Measurements from ENCODE around the gene LIPA. TPM values are rescaled to one million over a fixed set of nuclear protein-coding genes. Genes with fewer than 3 reads are reported as not detected.
A peak's percentile ranks its signal among the peaks of the same experiment; 100 is the strongest.

The LIPA gene
- total RNA-seq, 1 experiment from 2014 or later = 40.3 TPM

GRCh38 chr10:89206402-89207180 is 45.0 kb downstream of the LIPA start:
- intact Hi-C loops (cut with micrococcal nuclease; ENCODE audit: unreplicated experiment) = no loop called here
- BruUV-seq (replicated peaks) = no TSS peak
- Histone ChIP-seq H3K4me3 (ENCODE audit: low read depth, low read length, poor library complexity, severe bottlenecking) (peak overlapping the region; percentile 51), H3K27ac (ENCODE audit: low read depth, low read length, poor library complexity, severe bottlenecking) (no peak overlapping the region), H3K4me1 (ENCODE audit: insufficient read depth, low read length, poor library complexity, severe bottlenecking) (peaks cover 4% of the 10 kb centered on the region), H3K27me3 (replicated peaks; ENCODE audit: insufficient read depth, low read depth, low read length, poor library complexity) (no peaks in the 10 kb centered on the region), H3K36me3 (ENCODE audit: insufficient read depth, low read length, poor library complexity, severe bottlenecking) (no peaks in the 10 kb centered on the region), H3K9me3 (ENCODE audit: low read depth, low read length, poor library complexity, severe bottlenecking) (no peaks in the 10 kb centered on the region)
- CTCF ChIA-PET = interaction anchor here (0.5 to 1.2 kb wide), 3 partner anchors 120 to 272 kb away, joined by 3 to 7 read pairs (median 3); no protein-coding TSS in a partner anchor
- no peak for TF ChIP-seq EZH2 (IDR thresholded peaks at IDR 0.05; ENCODE audit: borderline replicate concordance, low read depth, low read length, poor library complexity, severe bottlenecking)
- TF ChIP-seq CTCF (conservative IDR thresholded peaks at IDR 0.05; ENCODE audit: low read depth, low read length) = no peak
- POLR2A ChIA-PET (ENCODE audit: low non-redundant PET) = no interaction called here
- no peak for DNase-seq (ENCODE audit: low spot score)

GRCh38 chr10:89204621-89205185 is 46.9 kb downstream of the LIPA start:
- Histone ChIP-seq H3K27ac (ENCODE audit: low read depth, low read length, poor library complexity, severe bottlenecking) (no peak overlapping the region), H3K27me3 (replicated peaks; ENCODE audit: insufficient read depth, low read depth, low read length, poor library complexity) (no peaks in the 10 kb centered on the region), H3K9me3 (ENCODE audit: low read depth, low read length, poor library complexity, severe bottlenecking) (no peaks in the 10 kb centered on the region), H3K36me3 (ENCODE audit: insufficient read depth, low read length, poor library complexity, severe bottlenecking) (no peaks in the 10 kb centered on the region), H3K4me3 (ENCODE audit: low read depth, low read length, poor library complexity, severe bottlenecking) (no peak overlapping the region), H3K4me1 (ENCODE audit: insufficient read depth, low read length, poor library complexity, severe bottlenecking) (peaks cover 4% of the 10 kb centered on the region)
- BruUV-seq (replicated peaks) = no TSS peak
- DNase-seq (ENCODE audit: low spot score) = no peak
- intact Hi-C loops (cut with micrococcal nuclease; ENCODE audit: unreplicated experiment) = no loop called here
- ChIA-PET CTCF (no interaction called here), POLR2A (ENCODE audit: low non-redundant PET) (no interaction called here)
- no peak for TF ChIP-seq EZH2 (IDR thresholded peaks at IDR 0.05; ENCODE audit: borderline replicate concordance, low read depth, low read length, poor library complexity, severe bottlenecking)
- TF ChIP-seq CTCF (conservative IDR thresholded peaks at IDR 0.05; ENCODE audit: low read depth, low read length) = no peak

GRCh38 chr10:89203237-89203636 is 48.3 kb downstream of the LIPA start:
- no TSS peak for BruUV-seq (replicated peaks)
- H3K27ac ChIP-seq (ENCODE audit: low read depth, low read length, poor library complexity, severe bottlenecking) = no peak overlapping the region
- TF ChIP-seq EZH2 (IDR thresholded peaks at IDR 0.05; ENCODE audit: borderline replicate concordance, low read depth, low read length, poor library complexity, severe bottlenecking) (no peak), CTCF (conservative IDR thresholded peaks at IDR 0.05; ENCODE audit: low read depth, low read length) (no peak)
- no peak overlapping the region for H3K4me3 ChIP-seq (ENCODE audit: low read depth, low read length, poor library complexity, severe bottlenecking)
- ChIA-PET POLR2A (ENCODE audit: low non-redundant PET) (no interaction called here), CTCF (no interaction called here)
- H3K4me1 ChIP-seq (ENCODE audit: insufficient read depth, low read length, poor library complexity, severe bottlenecking) = peaks cover 4% of the 10 kb centered on the region
- H3K9me3 ChIP-seq (ENCODE audit: low read depth, low read length, poor library complexity, severe bottlenecking) = no peaks in the 10 kb centered on the region
- no peaks in the 10 kb centered on the region for H3K36me3 ChIP-seq (ENCODE audit: insufficient read depth, low read length, poor library complexity, severe bottlenecking)
- intact Hi-C loops (cut with micrococcal nuclease; ENCODE audit: unreplicated experiment) = no loop called here
- H3K27me3 ChIP-seq (replicated peaks; ENCODE audit: insufficient read depth, low read depth, low read length, poor library complexity) = no peaks in the 10 kb centered on the region
- no peak for DNase-seq (ENCODE audit: low spot score)

Measured in A673 (cell line).